IMR-90 (cell line): ENCODE measurements around the gene RNF212.

ENCODE experiments used
- CHD1 ChIP-seq: IDR thresholded peaks from 2 replicates; pipeline ENCODE4 v1.6.1; 2012; ENCODE audit warnings: low read depth, low read length, improper control_type of control experiment
- CTCF ChIP-seq: conservative IDR thresholded peaks from 2 replicates; pipeline ENCODE4 v1.5.1; 2012; ENCODE audit warnings: mild to moderate bottlenecking, low read depth, low read length, improper control_type of control experiment
- ELK1 ChIP-seq: fragments of 150-350 bp; IDR thresholded peaks from 2 replicates; pipeline ENCODE4 v1.6.1; 2016; ENCODE audit warnings: low read depth, mild to moderate bottlenecking, low read length, moderate library complexity, borderline replicate concordance
- FOS ChIP-seq: fragments of 150-350 bp; IDR thresholded peaks from 2 replicates; pipeline ENCODE4 v1.6.1; 2016; ENCODE audit warnings: low read depth, low read length
- MXI1 ChIP-seq: IDR thresholded peaks from 2 replicates; pipeline ENCODE4 v1.6.1; 2012; ENCODE audit warnings: low read depth, mild to moderate bottlenecking, low read length, moderate library complexity, borderline replicate concordance
- POLR2A ChIP-seq: IDR thresholded peaks from 2 replicates; pipeline ENCODE4 v1.6.1; 2012; ENCODE audit warnings: mild to moderate bottlenecking, low read depth, low read length
- RAD21 ChIP-seq: IDR thresholded peaks from 2 replicates; pipeline ENCODE4 v1.6.1; 2012; ENCODE audit warnings: low read length, improper control_type of control experiment
- RFX5 ChIP-seq: IDR thresholded peaks from 2 replicates; pipeline ENCODE4 v1.8.0; 2012; ENCODE audit warnings: low read depth, mild to moderate bottlenecking, low read length, moderate library complexity
- SMC3 ChIP-seq: fragments of 150-350 bp; IDR thresholded peaks from 2 replicates; pipeline ENCODE4 v1.6.1; 2016; ENCODE audit warnings: low read depth, mild to moderate bottlenecking, antibody characterized with exemption, low read length, moderate library complexity

- TF ChIP-seq SMC3, result no peak
- no peak for TF ChIP-seq CTCF
- no peak for TF ChIP-seq RAD21
- TF ChIP-seq RFX5, result no peak
- no peak for TF ChIP-seq FOS
- TF ChIP-seq CHD1, result no peak
- no peak for TF ChIP-seq ELK1
- no peak for TF ChIP-seq POLR2A
- no peak for TF ChIP-seq MXI1
These were observed 61.1 kb downstream of the RNF212 start for GRCh38 chr4:1052231-1052671.
